Neural progenitor cell (in vitro differentiated cells): Measurements from ENCODE around the gene TMEM52B.

ENCODE experiments used
- EZH2 ChIP-seq: fragments of 200-600 bp; sonication (generic); IDR thresholded peaks from 2 replicates; pipeline ENCODE4 v1.6.1; 2017; ENCODE audit warnings: antibody characterized with exemption, mild to moderate bottlenecking, moderate library complexity
- TF ChIP-seq, protein P1 (sequence below): fragments of 200-600 bp; sonication (generic); IDR thresholded peaks from 2 replicates; pipeline ENCODE4 v1.5.1; 2017; ENCODE audit warnings: antibody characterized with exemption, mild to moderate bottlenecking

DNA sequence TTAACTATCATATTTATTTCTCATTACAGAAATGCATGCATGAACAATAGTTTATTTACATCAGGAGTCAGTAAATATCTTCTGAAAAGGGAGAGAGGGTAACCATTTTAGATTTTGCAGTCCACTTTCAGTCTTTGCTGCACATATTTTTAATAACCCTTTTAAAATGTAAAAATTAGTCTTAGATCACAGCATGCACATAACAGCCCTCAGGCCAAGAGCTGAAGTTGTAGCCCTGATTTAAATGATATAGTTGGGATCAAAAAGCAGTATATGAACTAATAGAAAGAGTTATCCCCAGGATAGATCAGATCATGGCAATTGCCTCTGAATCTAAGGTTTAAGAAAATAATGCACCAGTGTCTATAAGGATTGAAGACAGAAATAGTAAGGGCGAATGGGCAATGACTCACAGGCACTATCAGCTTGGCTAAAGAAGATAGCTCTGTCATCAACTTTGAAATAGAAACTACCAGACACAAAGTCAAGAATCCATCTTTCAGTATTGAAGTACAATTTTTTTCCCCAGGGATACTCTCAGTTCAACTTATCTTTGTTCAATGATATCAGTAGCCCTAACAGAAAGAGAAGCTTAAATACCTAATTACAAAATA, 35.7 kb upstream of the TMEM52B start:
- TF ChIP-seq, protein P1, sequence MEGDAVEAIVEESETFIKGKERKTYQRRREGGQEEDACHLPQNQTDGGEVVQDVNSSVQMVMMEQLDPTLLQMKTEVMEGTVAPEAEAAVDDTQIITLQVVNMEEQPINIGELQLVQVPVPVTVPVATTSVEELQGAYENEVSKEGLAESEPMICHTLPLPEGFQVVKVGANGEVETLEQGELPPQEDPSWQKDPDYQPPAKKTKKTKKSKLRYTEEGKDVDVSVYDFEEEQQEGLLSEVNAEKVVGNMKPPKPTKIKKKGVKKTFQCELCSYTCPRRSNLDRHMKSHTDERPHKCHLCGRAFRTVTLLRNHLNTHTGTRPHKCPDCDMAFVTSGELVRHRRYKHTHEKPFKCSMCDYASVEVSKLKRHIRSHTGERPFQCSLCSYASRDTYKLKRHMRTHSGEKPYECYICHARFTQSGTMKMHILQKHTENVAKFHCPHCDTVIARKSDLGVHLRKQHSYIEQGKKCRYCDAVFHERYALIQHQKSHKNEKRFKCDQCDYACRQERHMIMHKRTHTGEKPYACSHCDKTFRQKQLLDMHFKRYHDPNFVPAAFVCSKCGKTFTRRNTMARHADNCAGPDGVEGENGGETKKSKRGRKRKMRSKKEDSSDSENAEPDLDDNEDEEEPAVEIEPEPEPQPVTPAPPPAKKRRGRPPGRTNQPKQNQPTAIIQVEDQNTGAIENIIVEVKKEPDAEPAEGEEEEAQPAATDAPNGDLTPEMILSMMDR = no peak
- TF ChIP-seq EZH2 = no peak
